ENCODE measurements around the gene FLT1. TPM values are rescaled to one million over a fixed set of nuclear protein-coding genes. Genes with fewer than 3 reads are reported as not detected.

Gene FLT1
- total RNA-seq, 1 donor from 2014 or later, result 0.47 TPM

- no peak overlapping the region for H3K4me2 ChIP-seq
- no peaks in the 10 kb centered on the region for H3K36me3 Mint-ChIP-seq
- H3K36me3 ChIP-seq, result no peaks in the 10 kb centered on the region
- H2AFZ ChIP-seq (replicated peaks), result no peak overlapping the region
- no peaks in the 10 kb centered on the region for H3F3A ChIP-seq (ENCODE audit: low read depth)
- TF ChIP-seq EZH2 (IDR thresholded peaks at IDR 0.05) (no peak), EZH2phosphoT487 (IDR thresholded peaks at IDR 0.05) (no peak)
- TF ChIP-seq, protein P1, sequence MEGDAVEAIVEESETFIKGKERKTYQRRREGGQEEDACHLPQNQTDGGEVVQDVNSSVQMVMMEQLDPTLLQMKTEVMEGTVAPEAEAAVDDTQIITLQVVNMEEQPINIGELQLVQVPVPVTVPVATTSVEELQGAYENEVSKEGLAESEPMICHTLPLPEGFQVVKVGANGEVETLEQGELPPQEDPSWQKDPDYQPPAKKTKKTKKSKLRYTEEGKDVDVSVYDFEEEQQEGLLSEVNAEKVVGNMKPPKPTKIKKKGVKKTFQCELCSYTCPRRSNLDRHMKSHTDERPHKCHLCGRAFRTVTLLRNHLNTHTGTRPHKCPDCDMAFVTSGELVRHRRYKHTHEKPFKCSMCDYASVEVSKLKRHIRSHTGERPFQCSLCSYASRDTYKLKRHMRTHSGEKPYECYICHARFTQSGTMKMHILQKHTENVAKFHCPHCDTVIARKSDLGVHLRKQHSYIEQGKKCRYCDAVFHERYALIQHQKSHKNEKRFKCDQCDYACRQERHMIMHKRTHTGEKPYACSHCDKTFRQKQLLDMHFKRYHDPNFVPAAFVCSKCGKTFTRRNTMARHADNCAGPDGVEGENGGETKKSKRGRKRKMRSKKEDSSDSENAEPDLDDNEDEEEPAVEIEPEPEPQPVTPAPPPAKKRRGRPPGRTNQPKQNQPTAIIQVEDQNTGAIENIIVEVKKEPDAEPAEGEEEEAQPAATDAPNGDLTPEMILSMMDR (IDR thresholded peaks at IDR 0.05), result no peak
- H3K9me3 ChIP-seq (ENCODE audit: low read depth), result no peaks in the 10 kb centered on the region
- no peaks in the 10 kb centered on the region for H3K27me3 ChIP-seq
- no peak overlapping the region for H3K4me3 ChIP-seq
- no peak overlapping the region for H3K9ac ChIP-seq
- H3K79me2 ChIP-seq (ENCODE audit: low read depth), result no peaks in the 10 kb centered on the region
- peaks cover 4% of the 10 kb centered on the region for H3K27me3 Mint-ChIP-seq (ENCODE audit: insufficient read depth, low read depth)
- no peaks in the 10 kb centered on the region for H3K4me1 ChIP-seq
- no peaks in the 10 kb centered on the region for H4K20me1 ChIP-seq (ENCODE audit: low read depth)
- no peak for DNase-seq (ENCODE audit: low spot score)
- peaks cover 2% of the 10 kb centered on the region for H3K9me3 Mint-ChIP-seq
- no peak overlapping the region for H3K27ac Mint-ChIP-seq
- peaks cover 3% of the 10 kb centered on the region for H3K4me1 Mint-ChIP-seq
- no peak overlapping the region for H3K4me3 Mint-ChIP-seq
- no peak overlapping the region for H3K27ac ChIP-seq
Measured at GRCh38 chr13:28321756-28322155, 173.2 kb downstream of the FLT1 start.

DNA sequence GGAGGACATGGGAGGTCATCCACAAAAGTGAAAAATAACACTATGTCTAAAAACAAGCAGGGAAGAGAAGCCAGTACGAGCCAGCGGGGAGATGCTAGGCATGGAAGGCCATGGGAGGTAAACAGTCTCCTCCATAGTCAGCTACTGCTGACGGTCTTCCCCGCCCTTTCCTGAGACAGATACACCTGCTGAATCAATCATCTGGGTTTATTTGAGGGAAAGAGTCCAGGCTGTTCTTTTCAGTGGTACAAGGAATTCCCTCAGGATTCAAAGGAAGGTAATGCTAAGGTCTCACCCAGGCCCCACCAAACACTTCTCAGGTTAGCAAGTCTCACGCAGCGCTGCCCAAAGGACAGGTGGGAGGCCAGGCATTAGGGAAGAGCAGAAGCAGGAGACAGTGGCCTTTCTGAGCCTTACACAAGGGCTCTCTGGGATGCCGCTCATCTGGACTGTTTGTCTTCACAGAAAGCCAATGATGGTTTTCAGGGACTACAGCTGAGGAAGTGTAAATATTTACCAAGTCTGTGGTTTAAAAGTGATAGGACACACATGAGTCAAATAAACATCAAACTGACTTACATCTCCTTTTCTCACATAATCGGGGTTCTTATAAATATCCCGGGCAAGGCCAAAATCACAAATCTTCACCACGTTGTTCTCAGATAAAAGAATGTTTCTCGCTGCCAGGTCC, 173.9 kb downstream of the FLT1 start:
- no peaks in the 10 kb centered on the region for H3K36me3 ChIP-seq
- Mint-ChIP-seq H3K9me3 (peaks cover 2% of the 10 kb centered on the region), H3K4me3 (no peak overlapping the region), H3K27ac (no peak overlapping the region), H3K36me3 (no peaks in the 10 kb centered on the region), H3K4me1 (peaks cover 7% of the 10 kb centered on the region), H3K27me3 (ENCODE audit: insufficient read depth, low read depth) (peaks cover 4% of the 10 kb centered on the region)
- peaks cover 4% of the 10 kb centered on the region for H3K4me1 ChIP-seq
- H3K79me2 ChIP-seq (ENCODE audit: low read depth), result no peaks in the 10 kb centered on the region
- no peak for DNase-seq (ENCODE audit: low spot score)
- no peak overlapping the region for H3K4me3 ChIP-seq
- TF ChIP-seq EZH2 (IDR thresholded peaks at IDR 0.05) (no peak), EZH2phosphoT487 (IDR thresholded peaks at IDR 0.05) (no peak)
- TF ChIP-seq, protein P1 (IDR thresholded peaks at IDR 0.05), result no peak
- no peak overlapping the region for H3K4me2 ChIP-seq
- H3K9me3 ChIP-seq (ENCODE audit: low read depth), result no peaks in the 10 kb centered on the region
- H3F3A ChIP-seq (ENCODE audit: low read depth), result no peaks in the 10 kb centered on the region
- H2AFZ ChIP-seq (replicated peaks), result no peak overlapping the region
- no peak overlapping the region for H3K27ac ChIP-seq
- no peak overlapping the region for H3K9ac ChIP-seq
- H4K20me1 ChIP-seq (ENCODE audit: low read depth), result no peaks in the 10 kb centered on the region
- no peaks in the 10 kb centered on the region for H3K27me3 ChIP-seq

DNA sequence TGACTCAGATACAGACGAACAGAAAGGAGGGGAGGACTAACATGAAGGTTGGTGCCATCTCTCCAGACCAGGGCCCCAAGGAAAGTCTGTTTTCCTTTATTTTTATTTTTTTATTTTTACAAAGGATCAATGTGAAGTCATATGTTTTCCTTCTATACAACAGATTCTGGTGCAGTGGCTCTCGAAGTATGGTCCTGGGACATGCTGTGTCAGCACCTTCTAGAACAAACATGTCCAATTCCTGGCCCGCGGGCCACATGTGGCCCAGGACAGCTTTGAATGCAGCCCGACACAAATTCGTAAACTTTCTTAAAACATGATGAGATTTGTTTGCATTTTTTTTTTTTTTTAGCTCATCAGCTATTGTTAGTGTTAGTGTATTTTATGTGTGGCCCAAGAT, 174.7 kb downstream of the FLT1 start:
- Histone ChIP-seq H3K79me2 (ENCODE audit: low read depth) (no peaks in the 10 kb centered on the region), H2AFZ (replicated peaks) (no peak overlapping the region), H3K27me3 (no peaks in the 10 kb centered on the region), H3K27ac (no peak overlapping the region), H3K4me1 (peaks cover 9% of the 10 kb centered on the region), H3K4me2 (no peak overlapping the region), H3K9ac (no peak overlapping the region), H4K20me1 (ENCODE audit: low read depth) (no peaks in the 10 kb centered on the region), H3F3A (ENCODE audit: low read depth) (no peaks in the 10 kb centered on the region), H3K9me3 (ENCODE audit: low read depth) (no peaks in the 10 kb centered on the region), H3K4me3 (no peak overlapping the region), H3K36me3 (no peaks in the 10 kb centered on the region)
- TF ChIP-seq EZH2 (IDR thresholded peaks at IDR 0.05), result no peak
- no peak for TF ChIP-seq EZH2phosphoT487 (IDR thresholded peaks at IDR 0.05)
- TF ChIP-seq, protein P1 (IDR thresholded peaks at IDR 0.05), result no peak
- no peak for DNase-seq (ENCODE audit: low spot score)
- Mint-ChIP-seq H3K4me1 (peaks cover 12% of the 10 kb centered on the region), H3K4me3 (no peak overlapping the region), H3K36me3 (no peaks in the 10 kb centered on the region), H3K9me3 (peaks cover 2% of the 10 kb centered on the region), H3K27me3 (ENCODE audit: insufficient read depth, low read depth) (peaks cover 4% of the 10 kb centered on the region), H3K27ac (no peak overlapping the region)

Measured in neural progenitor cell (in vitro differentiated cells).